Measurements from ENCODE around the gene OR13J1.
A peak's percentile ranks its signal among the peaks of the same experiment; 100 is the strongest.
"Not testable (repeated sequence)": the region's sequence is repeated elsewhere in the genome, so short reads cannot be mapped to it uniquely, and the experiment has no call there.

Gene OR13J1

GRCh38 chr9:35904338-35904737 lies 34.1 kb upstream of the OR13J1 start:
- no peak for DNase-seq

DNA sequence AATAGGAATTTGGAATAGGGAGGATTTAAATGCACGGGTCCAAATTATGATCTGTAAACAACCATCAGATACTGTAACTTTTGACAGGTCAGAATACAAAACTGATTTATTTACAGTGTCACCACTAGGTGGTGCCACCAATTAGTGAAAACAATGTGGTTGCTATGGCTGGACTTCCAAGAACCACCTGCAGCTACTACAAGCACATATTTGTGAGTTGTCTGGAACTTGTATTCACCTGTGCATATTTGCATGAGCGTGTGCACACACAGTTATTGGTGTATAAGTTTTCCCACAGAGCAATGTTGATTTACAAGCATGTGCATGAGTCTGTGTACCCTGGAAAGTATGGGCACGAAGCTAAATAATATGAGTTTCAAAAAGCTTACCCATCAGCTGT lies 32.8 kb upstream of the OR13J1 start:
- DNase-seq: no peak

DNA sequence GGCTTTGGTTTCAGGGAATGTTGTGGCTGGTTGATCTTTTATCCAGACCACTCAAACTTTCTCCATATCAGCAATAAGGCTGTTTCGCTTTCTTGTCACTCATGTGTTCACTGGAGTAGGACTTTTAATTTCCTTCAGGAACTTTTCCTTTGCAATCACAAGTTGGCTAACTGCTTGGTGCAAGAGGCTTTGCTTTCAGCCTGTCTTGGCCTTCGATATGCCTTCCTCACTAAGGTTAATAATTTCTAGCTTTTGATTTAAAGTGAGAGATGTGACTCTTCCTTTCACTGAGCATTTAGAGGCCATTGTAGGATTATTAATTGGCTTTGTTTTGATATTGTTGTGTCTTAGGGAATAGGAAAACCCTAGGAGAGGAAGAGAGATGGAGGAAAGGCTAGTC lies 28.8 kb upstream of the OR13J1 start:
- DNase-seq: no peak

DNA sequence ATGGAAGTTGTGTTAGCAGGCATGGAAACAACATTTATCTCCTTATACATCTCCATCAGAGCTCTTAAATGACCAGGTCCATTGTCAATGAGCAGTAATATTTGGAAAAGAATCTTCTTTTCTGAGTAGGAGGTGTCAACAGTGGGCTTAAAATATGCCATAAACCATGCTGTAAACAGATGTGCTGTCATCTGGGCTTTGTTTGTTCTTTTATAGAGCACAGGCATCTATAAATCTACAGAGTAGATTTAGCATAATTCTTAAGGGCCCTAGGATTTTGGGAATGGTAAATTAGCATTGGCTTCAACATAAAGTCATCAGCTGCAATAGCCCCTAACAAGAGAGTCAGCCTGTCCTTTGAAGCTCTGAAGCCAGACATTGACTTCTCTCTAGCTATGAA lies 28.1 kb upstream of the OR13J1 start:
- no peak for DNase-seq

DNA sequence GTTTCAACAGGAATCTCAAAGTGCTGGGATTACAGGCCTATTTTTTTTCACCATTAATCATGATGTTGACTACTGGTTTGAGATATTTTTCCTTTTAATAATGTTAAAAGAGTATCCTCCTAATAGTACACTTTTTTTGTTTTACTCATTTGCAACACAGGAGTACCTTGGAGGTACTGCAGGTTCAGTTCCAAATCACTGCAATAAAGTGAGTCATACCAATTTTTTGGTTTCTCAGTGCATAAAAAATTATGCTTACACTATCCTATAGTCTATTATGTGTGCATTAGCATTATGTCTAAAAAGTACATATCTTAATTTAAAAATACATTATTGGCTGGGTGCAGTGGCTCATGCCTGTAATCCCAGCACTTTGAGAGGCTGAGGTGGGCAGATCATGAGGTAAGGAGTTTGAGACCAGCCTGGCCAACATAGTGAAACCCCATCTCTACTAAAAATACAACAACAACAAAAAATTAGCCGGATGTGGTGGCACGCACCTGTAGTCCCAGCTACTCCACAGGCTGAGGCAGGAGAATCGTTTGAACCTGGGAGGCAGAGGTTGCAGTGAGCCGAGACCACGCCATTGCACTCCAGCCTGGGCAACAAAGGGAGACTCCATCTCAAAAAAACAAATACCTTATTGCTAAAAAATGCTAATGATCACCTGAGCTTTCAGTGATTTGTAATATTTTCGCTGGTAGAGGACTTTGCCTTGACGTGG lies 27.3 kb upstream of the OR13J1 start:
- DNase-seq: not testable (repeated sequence)

- no peak for DNase-seq
Measured at GRCh38 chr9:35896570-35896969, 26.4 kb upstream of the OR13J1 start.

GRCh38 chr9:35892051-35892450 lies 21.9 kb upstream of the OR13J1 start:
- no peak for DNase-seq

GRCh38 chr9:35891646-35892045 lies 21.4 kb upstream of the OR13J1 start:
- DNase-seq: no peak

- not testable (repeated sequence) for DNase-seq
Measured at GRCh38 chr9:35884908-35885307, 14.7 kb upstream of the OR13J1 start.

DNA sequence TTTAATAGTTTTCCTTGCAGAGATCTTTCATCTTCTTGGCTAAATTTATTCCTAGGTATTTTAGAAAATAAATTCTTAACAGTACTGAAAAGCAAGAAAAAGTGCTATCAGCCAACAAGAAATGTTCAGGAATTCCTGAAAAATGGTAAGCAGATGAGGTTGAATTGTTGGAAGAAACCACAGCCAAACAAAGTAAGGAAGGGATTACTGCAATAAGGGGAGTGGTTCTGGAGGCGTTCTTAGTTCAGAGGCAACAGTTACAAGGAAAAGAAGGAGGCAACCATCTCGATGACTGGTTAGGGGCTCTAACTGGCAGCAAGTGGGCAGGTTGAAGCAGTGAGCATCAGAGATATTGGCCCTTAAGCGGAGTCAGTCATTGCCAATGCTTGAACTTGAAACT lies 12.8 kb upstream of the OR13J1 start:
- no peak for DNase-seq

- peak; percentile 85 for DNase-seq
Measured at GRCh38 chr9:35882263-35882848, 12.2 kb upstream of the OR13J1 start.

DNA sequence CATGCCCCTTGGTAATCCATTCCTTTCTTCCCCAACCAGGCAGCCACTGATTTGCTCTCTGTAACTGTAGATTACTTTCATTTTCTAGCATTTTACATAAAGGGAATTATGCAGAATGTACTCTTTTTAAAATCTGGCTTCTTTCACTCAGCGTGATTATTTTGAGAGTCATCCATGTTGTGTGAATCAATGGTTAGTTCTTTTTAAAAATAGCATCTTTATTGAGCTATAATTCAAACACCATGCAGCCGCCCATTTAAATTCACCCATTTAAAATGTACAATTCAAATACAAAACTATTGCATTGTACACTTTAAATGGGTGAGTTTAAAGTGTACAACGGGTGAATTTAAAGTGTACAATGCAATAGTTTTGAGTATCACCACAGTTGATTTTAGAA lies 2.3 kb upstream of the OR13J1 start:
- no peak for DNase-seq

DNA sequence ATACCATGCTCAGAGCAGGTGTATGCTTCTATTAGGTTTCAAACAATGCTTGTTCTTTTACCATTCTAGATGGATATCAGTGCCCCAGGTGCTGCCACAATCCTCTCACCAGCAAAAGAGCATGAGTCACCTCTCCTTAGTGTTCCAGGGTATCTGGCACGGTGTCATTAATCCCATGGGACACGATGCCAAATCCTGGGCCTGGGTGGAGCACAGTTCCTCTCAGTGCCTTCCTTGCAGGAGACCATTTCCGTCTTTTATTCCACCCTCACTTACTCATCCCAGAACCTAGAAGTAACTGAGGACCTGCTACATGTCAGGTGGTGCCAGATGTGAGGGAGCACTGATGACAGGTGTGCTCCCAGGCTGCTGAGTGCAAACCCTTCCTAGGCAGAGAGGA lies 1.3 kb upstream of the OR13J1 start:
- DNase-seq: no peak

- no peak for DNase-seq
Measured at GRCh38 chr9:35869621-35870216, 482 bp downstream of the OR13J1 start.

DNA sequence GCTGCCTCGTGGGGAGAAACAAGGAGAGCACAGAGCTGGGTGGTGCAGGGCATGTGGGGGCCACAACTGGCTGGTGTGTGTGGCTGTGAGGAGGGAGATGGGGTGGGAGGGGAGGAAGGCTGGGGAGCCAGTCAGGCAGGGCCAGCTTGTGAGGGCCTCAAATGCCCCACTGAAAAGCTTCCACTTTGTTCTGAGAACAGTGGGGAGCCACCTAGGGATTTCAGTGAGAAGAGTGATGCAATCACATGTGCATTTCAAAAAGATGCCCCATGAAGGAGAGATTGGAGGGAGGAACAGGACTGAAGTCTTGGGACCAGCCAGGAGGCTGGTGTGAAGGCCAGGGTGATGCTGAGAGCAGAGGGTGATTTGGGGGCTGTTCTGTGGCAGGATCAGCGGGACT lies 1.3 kb downstream of the OR13J1 start:
- DNase-seq: no peak

DNA sequence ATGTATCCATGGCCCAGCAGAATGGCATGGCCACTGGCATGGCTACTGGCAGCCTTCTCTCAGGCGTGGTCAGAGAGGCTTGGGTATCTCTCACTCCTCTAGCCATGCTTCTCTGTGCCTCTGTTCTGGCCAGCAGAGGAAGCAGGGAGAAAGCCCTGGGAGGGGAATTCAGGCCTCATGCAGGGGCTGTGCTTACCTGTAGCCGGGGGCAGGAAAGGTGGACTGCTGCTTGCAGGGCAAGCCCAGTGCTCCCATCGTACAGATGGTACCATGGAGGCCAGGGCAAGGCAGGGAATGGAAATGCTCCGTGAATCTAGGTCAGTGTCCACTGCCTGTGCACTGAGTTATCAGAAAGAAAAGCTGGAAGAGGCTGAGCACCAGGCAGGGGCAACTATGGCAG lies 2.7 kb downstream of the OR13J1 start:
- DNase-seq: no peak

DNA sequence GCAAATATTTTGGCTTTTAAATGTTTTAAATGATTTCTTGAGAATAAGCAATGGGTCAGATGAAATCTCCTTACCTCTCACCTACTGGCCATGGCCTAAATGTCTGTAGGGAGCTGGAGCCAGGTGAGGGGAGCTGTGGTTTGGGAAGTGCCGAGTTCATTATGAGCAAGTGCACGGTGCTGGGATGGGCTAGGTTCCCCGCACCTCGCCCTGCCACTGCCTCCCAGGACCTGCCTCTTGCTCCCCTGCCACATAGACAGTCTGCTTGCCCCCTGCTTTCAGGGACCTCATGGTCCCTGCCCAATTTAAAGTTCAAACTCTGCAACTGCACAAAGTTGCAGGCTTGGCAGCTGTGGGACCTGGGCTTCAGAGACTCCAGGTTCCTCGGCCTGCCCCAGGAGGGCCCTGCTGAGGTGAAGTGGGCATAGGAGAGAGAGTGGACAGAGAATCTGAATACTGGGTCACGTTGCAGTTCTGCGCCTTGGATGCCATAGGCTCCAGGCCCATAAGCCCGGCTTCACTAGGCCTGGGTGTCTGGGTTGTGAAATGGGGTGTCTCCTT lies 5.4 kb downstream of the OR13J1 start:
- DNase-seq: no peak

GRCh38 chr9:35863583-35863982 lies 6.6 kb downstream of the OR13J1 start:
- DNase-seq: no peak

- no peak for DNase-seq
Measured at GRCh38 chr9:35862328-35862727, 7.9 kb downstream of the OR13J1 start.

- DNase-seq: no peak
Measured at GRCh38 chr9:35861161-35861897, 8.9 kb downstream of the OR13J1 start.

DNA sequence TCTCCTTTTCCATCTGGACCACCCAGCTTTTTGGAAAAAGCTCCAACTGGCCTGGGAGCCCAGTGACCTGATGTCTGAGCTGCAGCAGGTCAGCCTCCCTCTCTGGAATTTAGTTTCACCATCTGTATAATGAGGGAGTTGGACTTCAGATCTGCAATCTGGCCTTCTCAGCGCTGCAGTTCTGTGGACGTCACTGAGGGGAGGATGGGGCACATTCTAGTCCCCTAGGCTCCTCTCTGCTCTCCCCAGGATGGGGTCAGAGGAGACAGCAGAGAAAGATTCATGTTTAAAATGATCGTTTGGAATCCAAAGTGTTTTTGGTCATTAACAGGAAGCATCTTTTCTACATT lies 10.2 kb downstream of the OR13J1 start:
- DNase-seq: no peak

DNA sequence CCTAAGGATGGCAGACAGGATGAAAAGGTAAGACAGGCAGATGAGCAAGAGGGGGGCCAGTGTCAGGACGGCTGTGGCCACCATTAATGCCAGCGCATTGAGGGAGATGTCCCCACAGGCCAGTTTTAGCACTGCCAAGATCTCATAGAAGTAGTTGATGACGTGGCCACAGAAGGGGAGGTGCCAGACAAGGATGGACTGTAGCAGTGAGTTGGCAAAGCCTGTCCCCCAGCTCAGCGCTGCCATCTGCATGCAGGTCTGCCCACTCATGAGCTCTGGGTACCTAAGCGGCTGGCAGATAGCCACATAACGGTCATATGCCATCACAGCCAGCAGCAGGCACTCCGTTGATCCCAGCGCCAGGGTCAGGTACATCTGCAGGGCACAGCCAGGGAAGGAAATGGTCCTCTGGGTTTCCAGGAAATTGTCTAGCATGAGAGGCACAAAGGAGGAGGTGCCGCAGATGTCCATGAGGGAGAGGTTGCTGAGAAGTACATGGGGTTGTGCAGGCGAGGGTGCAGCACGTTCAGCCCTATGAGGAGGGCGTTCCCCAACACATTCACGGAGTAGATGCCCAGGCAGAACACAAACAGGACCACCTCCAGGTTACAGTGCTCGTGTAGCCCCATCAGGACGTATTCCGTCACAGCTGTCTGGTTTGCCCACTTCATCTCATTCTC lies 10.8 kb downstream of the OR13J1 start:
- DNase-seq: peak; percentile 11 to 19

DNA sequence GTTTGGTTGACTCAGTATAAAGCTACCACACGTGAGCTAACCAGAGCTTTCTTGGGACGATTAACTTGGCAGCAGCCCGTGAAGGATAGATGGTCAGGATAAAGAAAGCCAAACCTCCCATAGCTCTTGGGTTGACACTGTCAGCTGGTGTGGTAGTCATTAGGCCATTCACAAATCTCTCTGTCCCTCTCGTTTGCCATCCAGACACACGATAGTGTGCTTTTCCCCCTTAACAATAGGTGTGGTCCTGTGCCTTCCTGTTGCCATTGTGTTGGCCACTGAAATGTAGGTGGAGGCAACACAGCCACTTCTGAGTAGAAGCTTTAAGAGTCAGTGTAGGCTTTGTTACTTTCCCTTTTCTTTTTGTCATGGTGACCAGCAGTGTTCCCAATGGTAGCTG lies 11.7 kb downstream of the OR13J1 start:
- no peak for DNase-seq
